GM10266 (cell line): ENCODE results near the gene ZNF511.
"Not testable (repeated sequence)": the region's sequence is repeated elsewhere in the genome, so short reads cannot be mapped to it uniquely, and the experiment has no call there.

Source experiments
- DNase-seq: peaks from one replicate; pipeline ENCODE4 v3.0.0; 2012; ENCODE audit errors: extremely low spot score
- CTCF ChIP-seq: IDR thresholded peaks from 2 replicates; pipeline ENCODE4 v1.5.1; 2012; ENCODE audit warnings: mild to moderate bottlenecking, low read depth; ENCODE audit not compliant: control insufficient read depth, insufficient read depth; ENCODE audit errors: missing control alignments

ZNF511 gene

DNA sequence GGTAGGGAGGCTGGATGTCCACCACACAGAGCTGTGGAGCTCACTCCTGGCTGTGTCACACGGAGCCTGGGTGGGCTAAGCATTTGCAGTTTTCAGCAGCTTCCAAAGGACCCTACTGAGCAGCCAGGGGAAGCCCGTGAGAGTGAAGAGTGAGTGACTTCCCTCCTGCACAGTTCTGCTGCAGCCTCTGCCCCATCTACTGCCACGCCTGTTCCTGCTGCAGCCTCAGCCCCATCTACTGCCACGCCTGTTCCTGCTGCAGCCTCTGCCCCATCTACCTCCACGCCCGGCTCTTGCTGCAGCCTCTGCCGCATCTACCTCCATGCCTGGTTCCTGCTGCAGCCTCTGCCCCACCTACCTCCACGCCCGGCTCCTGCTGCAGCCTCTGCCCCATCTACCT is 44.3 kb upstream of the ZNF511 start:
- no peak for TF ChIP-seq CTCF

GRCh38 chr10:133265052-133265451 is 43.7 kb upstream of the ZNF511 start:
- DNase-seq: not testable (repeated sequence)

More for the DNA sequence above, 44.3 kb upstream of the ZNF511 start:
- no peak for DNase-seq

- DNase-seq: no peak
- no peak for TF ChIP-seq CTCF
Measured at GRCh38 chr10:133266056-133266795, 42.5 kb upstream of the ZNF511 start.

- no peak for TF ChIP-seq CTCF
- no peak for DNase-seq
Measured at GRCh38 chr10:133267293-133267692, 41.4 kb upstream of the ZNF511 start.

- no peak for TF ChIP-seq CTCF
- DNase-seq: no peak
Measured at GRCh38 chr10:133267829-133268228, 40.9 kb upstream of the ZNF511 start.

DNA sequence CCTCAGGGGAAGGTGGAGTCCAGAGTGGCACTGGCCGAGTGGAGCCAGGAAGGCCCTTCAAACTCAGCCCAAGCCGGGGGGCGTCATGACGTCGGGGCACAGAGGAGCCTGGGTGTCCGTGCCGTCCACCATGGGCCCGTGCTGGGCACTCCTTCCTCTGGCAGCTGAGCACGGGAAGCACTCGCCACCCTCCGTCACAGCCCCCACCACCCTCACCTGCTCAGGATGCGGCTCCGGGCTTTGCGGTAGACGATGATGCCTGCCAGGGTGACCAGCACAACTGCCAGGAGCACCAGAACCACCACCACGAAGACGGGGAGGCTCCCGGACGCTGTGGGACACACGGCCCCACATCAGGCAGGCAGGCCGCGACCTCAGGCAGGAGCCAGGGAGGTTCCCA is 40.2 kb upstream of the ZNF511 start:
- no peak for TF ChIP-seq CTCF
- DNase-seq: no peak

- DNase-seq: no peak
- no peak for TF ChIP-seq CTCF
Measured at GRCh38 chr10:133269367-133269766, 39.3 kb upstream of the ZNF511 start.

- DNase-seq: no peak
- TF ChIP-seq CTCF: no peak
Measured at GRCh38 chr10:133270204-133270603, 38.5 kb upstream of the ZNF511 start.
